A204.1 (cell line): ENCODE measurements around the gene F8A2.
"Not testable (repeated sequence)": the region's sequence is repeated elsewhere in the genome, so short reads cannot be mapped to it uniquely, and the experiment has no call there.

Experiments used
- FAIRE-seq: peaks from 2 replicates; lab custom pipeline; 2012; peaks lifted over from hg19 to GRCh38; lab: Jason Lieb, UNC

Gene F8A2

GRCh38 chrX:155381843-155382528 is at the start of gene F8A2:
F8A2 (plus strand) TSS chrX:155382095; CDS start chrX:155382115, 20 bp downstream.
- not testable (repeated sequence) for FAIRE-seq

GRCh38 chrX:155333544-155334100 is 48.3 kb upstream of the F8A2 start:
- no peak for FAIRE-seq

GRCh38 chrX:155334486-155335336 is 47.2 kb upstream of the F8A2 start, which contains the start of gene CLIC2:
CLIC2 (minus strand) TSS chrX:155334614; CDS start chrX:155334427, 187 bp downstream.
- FAIRE-seq, result no peak

- FAIRE-seq, result not testable (repeated sequence)
Measured at GRCh38 chrX:155335337-155335712, 46.6 kb upstream of the F8A2 start.

- not testable (repeated sequence) for FAIRE-seq
Measured at GRCh38 chrX:155345689-155346088, 36.2 kb upstream of the F8A2 start.

GRCh38 chrX:155349448-155349847 is 32.4 kb upstream of the F8A2 start:
- FAIRE-seq, result not testable (repeated sequence)

GRCh38 chrX:155363712-155364111 is 18.2 kb upstream of the F8A2 start:
- FAIRE-seq, result not testable (repeated sequence)

- not testable (repeated sequence) for FAIRE-seq
Measured at GRCh38 chrX:155373777-155374458, 8.0 kb upstream of the F8A2 start.

GRCh38 chrX:155379802-155380201 is 2.1 kb upstream of the F8A2 start:
- not testable (repeated sequence) for FAIRE-seq

GRCh38 chrX:155382529-155382967 is 653 bp downstream of the F8A2 start:
- not testable (repeated sequence) for FAIRE-seq

- no peak for FAIRE-seq
Measured at GRCh38 chrX:155389634-155390033, 7.7 kb downstream of the F8A2 start.

- FAIRE-seq, result not testable (repeated sequence)
Measured at GRCh38 chrX:155394747-155395276, 12.9 kb downstream of the F8A2 start.

- FAIRE-seq, result no peak
Measured at GRCh38 chrX:155406429-155406828, 24.5 kb downstream of the F8A2 start.

GRCh38 chrX:155417769-155418168 is 35.9 kb downstream of the F8A2 start:
- no peak for FAIRE-seq
